C1 segment of cervical spinal cord (tissue), 14 donors: ENCODE data around the gene IRAK2.

Source experiments
- DNase-seq, 14 donors: peaks; one replicate each; lab custom pipeline; 2025; lab: John Stamatoyannopoulos, UW

Gene IRAK2

DNA sequence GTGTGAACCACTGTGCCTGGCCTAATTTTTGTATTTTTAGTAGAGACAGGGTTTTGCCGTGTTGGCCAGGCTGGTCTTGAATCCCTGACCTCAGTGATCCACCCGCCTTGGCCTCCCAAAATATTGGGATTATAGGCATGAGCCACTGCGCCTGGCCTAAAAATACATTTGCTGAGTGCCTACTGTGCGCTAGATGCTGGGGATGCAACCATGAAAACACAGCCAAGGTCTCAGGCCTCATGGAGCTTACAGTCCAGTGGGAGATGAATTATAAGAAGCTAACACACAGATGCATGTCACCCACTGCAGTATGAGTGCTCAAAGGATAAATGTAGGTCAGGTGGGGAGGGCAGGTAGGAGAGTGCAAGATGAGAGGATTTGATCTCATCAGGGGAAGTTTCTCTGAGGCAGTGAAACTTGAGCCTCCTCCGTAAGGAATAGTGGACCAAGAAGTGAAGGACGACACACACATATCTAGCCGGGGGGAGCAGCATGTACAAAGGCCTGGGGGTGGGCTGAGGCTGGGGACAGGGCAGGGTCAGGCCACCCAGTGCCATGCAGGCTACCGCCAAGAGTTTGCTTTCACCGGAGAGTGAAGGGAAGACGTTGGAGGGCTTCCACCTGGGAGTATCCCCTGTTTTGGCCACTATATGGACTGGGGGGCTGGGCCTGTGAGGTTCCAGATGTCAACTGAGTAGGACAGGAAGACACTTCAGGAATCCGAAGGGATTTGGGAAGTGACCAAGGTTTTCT, 24.3 kb downstream of the IRAK2 start:
- DNase-seq = no peak

GRCh38 chr3:10189557-10190354, 25.0 kb downstream of the IRAK2 start:
- peak in 13 of 14 donors; percentile 5 to 92 (median 84) for DNase-seq

- peak in 4 of 14 donors; percentile 29 to 44 (median 34) for DNase-seq
Measured at GRCh38 chr3:10192953-10193691, 28.4 kb downstream of the IRAK2 start.

GRCh38 chr3:10193692-10194327, 29.1 kb downstream of the IRAK2 start:
- peak in 2 of 14 donors; percentile 46 to 49 for DNase-seq

- peak in 5 of 14 donors; percentile 21 to 92 (median 49) for DNase-seq
Measured at GRCh38 chr3:10194328-10195071, 29.8 kb downstream of the IRAK2 start.

DNA sequence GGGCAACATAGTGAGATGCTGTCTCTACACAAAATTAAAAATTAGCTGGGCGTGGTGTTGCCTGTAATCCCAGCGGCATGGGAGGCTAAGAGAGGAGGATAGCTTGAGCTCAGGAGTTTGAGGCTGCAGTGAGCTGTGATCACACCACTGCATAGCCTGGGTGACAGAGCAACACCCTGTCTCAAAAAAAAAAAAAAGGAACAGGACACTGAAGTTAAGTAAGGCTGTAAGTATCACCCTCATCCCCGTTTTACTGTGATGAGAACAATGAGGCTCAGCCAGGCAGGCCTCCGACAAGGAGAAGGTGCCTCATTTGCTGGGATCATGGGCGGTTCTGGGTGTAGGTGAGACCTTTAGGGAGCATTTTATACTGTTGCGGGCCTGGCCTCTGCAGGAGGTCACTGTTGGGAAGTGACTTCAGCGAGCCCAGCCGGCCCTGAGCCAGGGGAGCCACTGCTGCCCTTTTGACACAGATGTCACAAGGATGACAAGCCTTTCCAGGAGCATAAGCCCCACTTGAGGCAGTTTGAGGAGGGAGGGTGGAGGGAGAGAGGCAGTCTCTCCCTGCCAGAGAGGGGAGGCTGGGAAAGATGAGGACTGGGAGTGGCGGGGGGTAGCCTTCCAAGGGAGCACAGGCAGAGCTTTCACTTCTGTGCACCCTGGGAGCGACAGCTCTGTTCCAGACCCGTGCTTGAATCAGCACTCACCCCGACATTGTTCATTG, 30.8 kb downstream of the IRAK2 start:
- DNase-seq = peak in 8 of 14 donors; percentile 18 to 79 (median 38)

- no peak for DNase-seq
Measured at GRCh38 chr3:10196389-10197052, 31.8 kb downstream of the IRAK2 start.

DNA sequence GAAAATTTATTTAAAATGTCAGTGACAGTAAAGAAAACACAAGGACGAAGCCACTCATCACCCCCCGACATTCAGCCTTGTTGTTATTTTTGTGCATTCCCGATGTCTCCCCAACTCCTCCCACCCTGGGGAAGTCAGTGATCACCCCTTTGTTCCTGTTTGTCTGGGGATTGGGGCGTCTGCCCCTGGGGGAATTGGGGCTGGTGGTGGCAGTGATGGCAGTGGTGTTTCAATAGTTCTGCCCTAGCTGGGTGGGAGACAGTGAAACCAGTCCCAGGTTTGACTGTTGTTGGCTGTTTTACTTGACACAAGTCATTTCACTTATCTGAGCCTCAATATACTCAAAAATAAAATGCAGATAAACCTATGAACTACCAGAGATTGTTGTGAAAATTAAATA, 33.5 kb downstream of the IRAK2 start:
- peak in 1 of 14 donors; percentile 13 for DNase-seq

DNA sequence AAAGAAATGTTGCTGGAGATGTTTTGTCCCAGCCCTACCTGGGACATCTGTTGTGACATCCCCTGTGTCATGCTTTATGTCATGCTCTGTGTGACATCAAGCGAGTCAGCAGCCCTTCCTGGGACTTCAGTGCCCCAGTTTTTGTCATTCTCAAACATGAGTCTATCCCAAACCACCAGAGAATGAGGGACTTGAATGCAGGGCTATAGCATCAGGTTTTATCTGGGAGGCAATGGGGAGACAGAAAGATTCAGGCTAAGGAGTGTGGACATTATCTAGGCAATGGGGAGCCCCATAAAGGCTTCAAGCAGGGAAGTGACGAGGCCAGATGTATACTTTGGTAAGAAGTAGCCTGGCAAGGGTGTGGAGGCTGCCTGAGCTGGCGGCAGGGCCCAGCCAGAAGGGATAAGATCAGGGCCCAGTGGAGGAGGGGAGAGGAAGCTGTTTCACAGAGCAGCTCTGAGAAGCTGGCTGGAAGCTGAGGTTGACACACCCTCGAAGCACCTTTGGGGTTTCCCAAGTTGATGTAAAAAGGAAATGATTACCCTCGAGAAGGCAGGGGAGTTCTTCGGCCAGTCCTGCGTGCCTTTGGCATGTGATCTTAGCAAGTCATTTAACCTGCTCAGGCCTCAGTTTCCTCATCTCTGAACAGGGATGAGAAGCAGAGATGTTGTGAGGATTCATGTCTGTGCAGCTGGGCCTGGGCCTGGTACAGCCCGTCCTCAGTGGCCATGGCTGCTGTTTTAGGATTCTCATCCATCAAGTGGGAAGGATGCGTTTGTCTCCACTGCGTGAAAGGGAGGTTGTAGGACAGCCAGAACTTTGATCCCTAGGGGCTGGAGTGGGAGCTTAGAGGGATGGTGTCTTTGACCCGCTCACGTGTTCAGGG, 34.3 kb downstream of the IRAK2 start:
- DNase-seq = no peak

DNA sequence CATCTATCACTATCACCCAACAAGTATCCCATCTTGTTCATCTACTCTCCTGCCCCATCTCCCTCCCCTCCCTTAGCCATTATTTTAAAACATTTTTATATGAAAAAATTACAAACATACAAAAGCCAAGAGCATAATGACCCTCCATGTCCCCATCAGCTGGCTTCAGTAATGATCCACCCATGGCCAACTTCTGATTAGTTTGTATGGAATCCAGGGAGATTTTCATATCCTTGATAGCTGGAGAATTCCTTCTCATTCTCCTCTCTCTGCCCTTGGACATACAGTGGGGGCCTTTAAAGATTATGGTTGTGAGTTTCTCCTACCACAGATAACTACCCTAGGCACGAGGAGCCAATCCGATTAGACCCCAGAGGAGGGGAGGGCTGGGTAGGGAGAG, 40.2 kb downstream of the IRAK2 start:
- DNase-seq = no peak

DNA sequence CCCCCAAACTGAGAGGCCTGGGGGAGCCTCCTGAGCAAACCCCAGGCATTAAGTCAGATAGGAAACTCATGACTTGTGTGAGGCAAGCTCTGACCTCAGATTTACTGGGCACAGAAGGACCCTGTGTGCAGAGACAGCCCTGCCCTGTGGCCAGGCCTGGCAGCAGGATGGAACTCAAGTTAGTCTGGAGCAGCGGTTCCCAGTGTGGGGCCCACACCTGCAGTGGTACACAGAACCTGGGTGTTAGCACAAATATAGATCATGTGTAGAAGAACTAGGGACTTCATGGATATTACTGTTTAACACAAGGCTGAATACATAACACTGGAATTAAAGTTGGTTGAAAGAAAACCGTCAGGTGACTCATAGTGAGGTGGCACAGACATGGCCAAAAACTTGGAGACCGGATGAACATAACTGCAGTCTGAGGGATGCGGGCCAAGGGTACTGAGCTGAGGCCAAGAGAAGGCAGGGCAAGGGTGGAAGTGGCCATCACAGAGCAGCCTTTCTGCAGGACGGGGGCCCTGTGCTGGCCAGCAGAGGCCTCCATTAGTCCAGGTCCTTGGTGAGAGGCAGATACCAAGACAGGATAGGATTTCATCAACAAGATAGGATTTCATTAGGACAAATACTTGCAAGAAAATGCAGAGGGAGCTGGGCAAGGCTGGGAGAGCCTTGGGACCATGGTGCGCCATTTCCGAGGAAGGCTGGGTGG, 40.9 kb downstream of the IRAK2 start:
- peak in 3 of 14 donors; percentile 30 to 51 (median 36) for DNase-seq

GRCh38 chr3:10206166-10206511, 41.4 kb downstream of the IRAK2 start:
- peak in 1 of 14 donors; percentile 39 for DNase-seq

- DNase-seq = no peak
Measured at GRCh38 chr3:10213156-10213792, 48.6 kb downstream of the IRAK2 start.

DNA sequence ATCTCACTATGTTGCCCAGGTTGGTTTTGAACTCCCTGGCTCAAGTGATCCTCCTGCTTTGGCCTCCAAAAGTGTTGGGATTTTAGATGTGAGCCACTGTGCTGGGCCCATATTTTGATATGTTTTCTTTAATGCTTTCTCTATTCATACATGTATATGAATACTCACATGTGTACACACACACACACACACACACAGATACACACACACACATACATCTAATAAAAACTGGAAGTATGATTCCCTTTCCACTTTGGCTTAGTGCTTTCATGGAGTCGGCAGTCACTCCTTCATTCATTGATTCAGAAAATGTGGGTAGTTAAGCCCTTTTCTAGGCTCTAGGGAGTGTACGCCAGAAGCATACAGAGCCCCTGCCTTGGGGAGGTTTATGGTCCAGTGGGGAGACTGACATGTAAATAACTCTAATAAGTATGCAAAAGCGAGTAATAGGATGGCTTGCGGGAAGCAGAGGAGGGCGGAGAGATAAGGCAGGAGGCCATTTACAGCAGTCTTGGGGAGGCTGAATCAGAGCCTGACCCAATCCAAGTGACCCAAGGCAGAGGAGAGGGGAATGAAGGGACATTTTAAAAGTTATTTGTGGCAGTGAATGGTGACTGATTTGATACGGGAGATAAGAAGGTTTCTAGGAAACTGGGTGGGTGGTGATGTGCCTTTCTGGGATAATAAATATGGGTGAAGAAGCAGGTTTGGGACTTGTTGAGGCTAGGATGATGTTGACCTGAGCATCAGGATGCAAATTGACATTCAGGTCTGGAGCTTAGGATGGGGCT, 51.1 kb downstream of the IRAK2 start:
- no peak for DNase-seq

DNA sequence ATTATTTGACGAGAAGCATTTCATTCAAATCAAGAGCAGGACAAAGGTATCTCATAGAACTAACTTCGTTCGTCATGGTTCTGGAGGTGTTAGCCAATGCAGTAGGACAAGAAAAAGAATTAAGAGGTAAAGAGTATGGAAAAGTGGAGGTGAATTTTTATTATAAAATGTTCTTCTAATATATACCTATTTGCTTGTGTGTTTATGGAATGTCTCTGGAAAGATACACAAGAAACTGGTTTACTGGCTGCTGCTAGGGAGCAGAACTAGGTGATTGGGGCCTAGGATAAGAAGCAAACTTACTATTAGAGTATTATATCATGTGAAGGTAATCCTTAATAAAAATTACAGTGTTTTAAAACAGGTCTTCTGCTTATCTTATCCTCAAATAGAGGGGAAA, 52.6 kb downstream of the IRAK2 start:
- DNase-seq = no peak

DNA sequence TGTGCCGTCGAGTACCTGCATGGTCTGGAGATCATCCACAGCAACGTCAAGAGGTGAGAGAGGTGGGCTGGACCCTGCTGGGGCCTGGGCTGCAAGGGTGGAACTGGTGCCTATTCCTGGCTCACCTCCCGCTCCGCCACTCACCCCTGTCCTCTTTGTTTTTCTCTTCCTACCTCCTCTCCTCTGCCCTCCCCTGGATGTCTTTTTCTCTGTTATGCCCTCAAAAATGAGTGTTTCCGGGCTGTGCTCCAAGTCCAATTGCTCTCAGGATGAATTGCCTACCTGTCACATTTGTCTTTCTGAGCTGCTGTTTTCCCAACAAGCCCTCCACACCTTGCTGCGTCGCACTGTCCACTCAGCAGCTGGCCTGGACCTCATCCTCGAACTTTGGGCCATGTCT, 55.0 kb downstream of the IRAK2 start:
- no peak for DNase-seq
